Endodermal cell (in vitro differentiated cells): Measurements from ENCODE around the gene C17orf107. TPM values are rescaled to one million over a fixed set of nuclear protein-coding genes. Genes with fewer than 3 reads are reported as not detected.

Experiments
- DNase-seq: peaks from one replicate; pipeline ENCODE4 v3.0.0-alpha.2; 2017
- H3K27ac ChIP-seq: 2 replicates; pipeline ENCODE4 v1.5.1; 2013; ENCODE audit warnings: mild to moderate bottlenecking, low read depth, low read length, moderate library complexity
- H3K27me3 ChIP-seq: 2 replicates; pipeline ENCODE4 v1.6.1; 2013; ENCODE audit warnings: mild to moderate bottlenecking, low read length, moderate library complexity; ENCODE audit not compliant: insufficient read depth, control insufficient read depth, poor library complexity, severe bottlenecking
- H3K36me3 ChIP-seq: 2 replicates; pipeline ENCODE4 v1.7.0; 2013; ENCODE audit warnings: mild to moderate bottlenecking, low read length, moderate library complexity; ENCODE audit not compliant: control insufficient read depth, insufficient read depth
- H3K4me1 ChIP-seq: one replicate; pipeline ENCODE4 v1.7.0; 2013; ENCODE audit warnings: low read length; ENCODE audit not compliant: control insufficient read depth, insufficient read depth
- H3K4me3 ChIP-seq: 2 replicates; pipeline ENCODE4 v1.5.1; 2013; ENCODE audit warnings: mild to moderate bottlenecking, low read length, moderate library complexity
- H3K9ac ChIP-seq: 2 replicates; pipeline ENCODE4 v1.6.1; 2013; ENCODE audit warnings: mild to moderate bottlenecking, low read length, moderate library complexity; ENCODE audit not compliant: poor library complexity, severe bottlenecking; ENCODE audit errors: extremely low read depth
- H3K9me3 ChIP-seq: 2 replicates; pipeline ENCODE4 v1.6.1; 2013; ENCODE audit warnings: mild to moderate bottlenecking, low read length, moderate library complexity; ENCODE audit not compliant: control insufficient read depth
- H3K27ac Mint-ChIP-seq: 2 replicates; pipeline ENCODE4 v1.8.0; 2020; ENCODE audit warnings: mixed read lengths
- H3K27me3 Mint-ChIP-seq: 2 replicates; pipeline ENCODE4 v1.8.0; 2021; ENCODE audit warnings: mild to moderate bottlenecking, mixed read lengths; ENCODE audit not compliant: insufficient read depth
- H3K36me3 Mint-ChIP-seq: 2 replicates; pipeline ENCODE4 v1.8.0; 2020; ENCODE audit warnings: low read depth, mixed read lengths
- H3K4me1 Mint-ChIP-seq: 2 replicates; pipeline ENCODE4 v1.8.0; 2020; ENCODE audit warnings: mixed read lengths
- H3K4me3 Mint-ChIP-seq: 2 replicates; pipeline ENCODE4 v1.8.0; 2020; ENCODE audit warnings: mild to moderate bottlenecking, moderate library complexity, mixed read lengths
- H3K9me3 Mint-ChIP-seq: 2 replicates; pipeline ENCODE4 v1.8.0; 2020; ENCODE audit warnings: mild to moderate bottlenecking, mixed read lengths
- WGBS, 2 experiments: methylation state at CpG; one replicate each; pipeline versions ENCODE4 v1.1.5 to v1.1.7; 2013; ENCODE audit warnings: missing lambda C conversion rate in 2 of 2, mixed read lengths in 1 of 2; ENCODE audit not compliant: insufficient coverage in 1 of 2, insufficient read length in 1 of 2; 5-methylcytosine and 5-hydroxymethylcytosine counted together
- total RNA-seq, 2 donors: library from RNA; stranded (reverse); fragmentation: NEBNext Ultra II Directional in 1 of 2; extraction: Animal tissue kit (Norgen Biotek cat#: 25700) in 1 of 2; gene quantifications; 2 replicates in 1 of 2; 3 replicates in 1 of 2; pipeline ENCODE4 v1.2.1, GENCODE V29; 2021
- TF ChIP-seq, protein P1 (sequence below): fragments of 200-600 bp; sonication (generic); conservative IDR thresholded peaks from 2 replicates; pipeline ENCODE4 v1.5.0; 2021; ENCODE audit warnings: antibody characterized with exemption, mild to moderate bottlenecking

The C17orf107 gene
- total RNA-seq, 2 donors from 2014 or later: 0.82 to 4.8 TPM

DNA sequence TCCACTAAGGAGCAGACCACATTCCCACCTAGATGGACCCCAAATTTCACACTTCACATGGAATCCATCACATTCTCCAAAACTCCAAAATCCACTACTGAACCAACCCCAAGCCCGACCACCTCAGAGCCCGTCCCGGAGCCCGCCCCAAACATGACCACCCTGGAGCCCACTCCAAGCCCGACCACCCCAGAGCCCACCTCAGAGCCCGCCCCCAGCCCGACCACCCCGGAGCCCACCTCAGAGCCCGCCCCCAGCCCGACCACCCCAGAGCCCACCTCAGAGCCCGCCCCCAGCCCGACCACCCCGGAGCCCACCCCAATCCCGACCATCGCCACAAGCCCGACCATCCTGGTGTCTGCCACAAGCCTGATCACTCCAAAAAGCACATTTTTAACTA lies 34.3 kb downstream of the C17orf107 start:
- H3K36me3 Mint-ChIP-seq: peaks cover 22% of the 10 kb centered on the region
- peaks cover 2% of the 10 kb centered on the region for H3K4me1 ChIP-seq
- H3K9ac ChIP-seq: no peak overlapping the region
- no peaks in the 10 kb centered on the region for H3K9me3 Mint-ChIP-seq
- no peaks in the 10 kb centered on the region for H3K9me3 ChIP-seq
- TF ChIP-seq, protein P1, sequence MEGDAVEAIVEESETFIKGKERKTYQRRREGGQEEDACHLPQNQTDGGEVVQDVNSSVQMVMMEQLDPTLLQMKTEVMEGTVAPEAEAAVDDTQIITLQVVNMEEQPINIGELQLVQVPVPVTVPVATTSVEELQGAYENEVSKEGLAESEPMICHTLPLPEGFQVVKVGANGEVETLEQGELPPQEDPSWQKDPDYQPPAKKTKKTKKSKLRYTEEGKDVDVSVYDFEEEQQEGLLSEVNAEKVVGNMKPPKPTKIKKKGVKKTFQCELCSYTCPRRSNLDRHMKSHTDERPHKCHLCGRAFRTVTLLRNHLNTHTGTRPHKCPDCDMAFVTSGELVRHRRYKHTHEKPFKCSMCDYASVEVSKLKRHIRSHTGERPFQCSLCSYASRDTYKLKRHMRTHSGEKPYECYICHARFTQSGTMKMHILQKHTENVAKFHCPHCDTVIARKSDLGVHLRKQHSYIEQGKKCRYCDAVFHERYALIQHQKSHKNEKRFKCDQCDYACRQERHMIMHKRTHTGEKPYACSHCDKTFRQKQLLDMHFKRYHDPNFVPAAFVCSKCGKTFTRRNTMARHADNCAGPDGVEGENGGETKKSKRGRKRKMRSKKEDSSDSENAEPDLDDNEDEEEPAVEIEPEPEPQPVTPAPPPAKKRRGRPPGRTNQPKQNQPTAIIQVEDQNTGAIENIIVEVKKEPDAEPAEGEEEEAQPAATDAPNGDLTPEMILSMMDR: no peak
- peaks cover 25% of the 10 kb centered on the region for H3K36me3 ChIP-seq
- H3K27me3 ChIP-seq: no peaks in the 10 kb centered on the region
- WGBS, 2 experiments: 96% methylated on average over 13 of the region's 16 CpGs; no CpG with 5 or more reads in 1 of the 2 experiments
- no peaks in the 10 kb centered on the region for H3K27me3 Mint-ChIP-seq
- H3K4me1 Mint-ChIP-seq: peaks cover 23% of the 10 kb centered on the region
- H3K27ac Mint-ChIP-seq: peak overlapping the region; percentile 24
- H3K27ac ChIP-seq: no peak overlapping the region
- no peak for DNase-seq
- H3K4me3 ChIP-seq: no peak overlapping the region
- H3K4me3 Mint-ChIP-seq: no peak overlapping the region

DNA sequence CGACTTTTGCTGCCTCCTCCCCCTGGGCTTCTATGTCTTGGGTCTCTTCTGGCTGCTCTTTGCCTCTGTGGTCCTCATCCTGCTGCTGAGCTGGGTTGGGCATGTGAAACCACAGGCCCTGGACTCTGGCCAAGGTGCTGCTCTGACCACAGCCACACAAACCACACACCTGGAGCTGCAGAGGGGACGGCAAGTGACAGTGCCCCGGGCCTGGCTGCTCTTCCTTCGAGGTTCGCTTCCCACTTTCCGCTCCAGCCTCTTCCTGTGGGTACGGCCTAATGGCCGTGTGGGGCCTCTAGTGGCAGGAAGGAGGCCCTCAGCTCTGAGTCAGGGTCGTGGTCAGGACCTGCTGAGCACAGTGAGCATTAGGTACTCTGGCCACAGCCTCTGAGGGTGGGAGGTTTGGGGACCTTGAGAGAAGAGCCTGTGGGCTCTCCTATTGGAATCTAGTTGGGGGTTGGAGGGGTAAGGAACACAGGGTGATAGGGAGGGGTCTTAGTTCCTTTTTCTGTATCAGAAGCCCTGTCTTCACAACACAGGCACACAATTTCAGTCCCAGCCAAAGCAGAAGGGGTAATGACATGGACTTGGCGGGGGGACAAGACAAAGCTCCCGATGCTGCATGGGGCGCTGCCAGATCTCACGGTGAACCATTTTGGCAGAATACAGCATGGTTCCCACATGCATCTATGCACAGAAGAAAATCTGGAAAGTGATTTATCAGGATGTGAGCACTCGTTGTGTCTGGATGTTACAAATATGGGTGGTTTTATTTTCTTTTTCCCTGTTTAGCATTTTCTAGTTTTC lies 35.0 kb downstream of the C17orf107 start:
- Histone ChIP-seq H3K9me3 (no peaks in the 10 kb centered on the region), H3K4me1 (peaks cover 6% of the 10 kb centered on the region), H3K9ac (no peak overlapping the region), H3K36me3 (peaks cover 25% of the 10 kb centered on the region), H3K27me3 (no peaks in the 10 kb centered on the region), H3K4me3 (no peak overlapping the region), H3K27ac (no peak overlapping the region)
- Mint-ChIP-seq H3K36me3 (peaks cover 18% of the 10 kb centered on the region), H3K27me3 (no peaks in the 10 kb centered on the region), H3K4me3 (no peak overlapping the region), H3K9me3 (no peaks in the 10 kb centered on the region), H3K4me1 (peaks cover 28% of the 10 kb centered on the region), H3K27ac (peak overlapping the region; percentile 24)
- TF ChIP-seq, protein P1: peak; percentile 65
- WGBS, 2 experiments: 74 to 78% methylated on average over 9 to 13 of the region's 14 CpGs
- peak; percentile 86 for DNase-seq

DNA sequence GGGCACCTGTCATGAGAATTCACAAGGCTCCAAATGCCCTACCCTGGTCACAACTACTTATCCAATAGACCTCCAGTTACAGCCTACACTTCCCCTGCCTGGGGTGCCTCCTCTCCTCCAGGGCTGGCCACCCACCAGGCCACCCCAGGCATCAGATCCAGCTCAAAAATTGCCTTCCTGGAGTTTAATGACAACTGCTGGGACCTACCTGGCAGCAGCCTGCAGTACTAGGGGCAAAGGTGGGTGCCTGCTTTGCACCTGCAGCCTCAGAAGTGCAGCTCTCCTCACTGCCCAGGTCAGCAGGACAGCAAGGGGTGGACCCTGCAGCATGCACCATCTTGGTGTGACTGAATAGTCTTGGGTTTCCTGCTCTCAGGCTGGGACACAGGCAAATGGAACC lies 36.3 kb downstream of the C17orf107 start:
- TF ChIP-seq, protein P1: no peak
- Mint-ChIP-seq H3K4me3 (no peak overlapping the region), H3K9me3 (no peaks in the 10 kb centered on the region), H3K4me1 (peaks cover 28% of the 10 kb centered on the region), H3K27me3 (no peaks in the 10 kb centered on the region), H3K27ac (no peak overlapping the region), H3K36me3 (peaks cover 18% of the 10 kb centered on the region)
- Histone ChIP-seq H3K36me3 (peaks cover 25% of the 10 kb centered on the region), H3K9ac (no peak overlapping the region), H3K9me3 (no peaks in the 10 kb centered on the region), H3K27ac (no peak overlapping the region), H3K4me1 (peaks cover 6% of the 10 kb centered on the region), H3K4me3 (no peak overlapping the region), H3K27me3 (no peaks in the 10 kb centered on the region)
- DNase-seq: no peak
